T follicular helper cell (primary cell): ENCODE measurements around the gene MAGI1.
"Not testable (repeated sequence)": the region's sequence is repeated elsewhere in the genome, so short reads cannot be mapped to it uniquely, and the experiment has no call there.

ENCODE experiments used
- DNase-seq: peaks from one replicate; pipeline ENCODE4 v3.0.0-alpha.2; 2020; ENCODE audit warnings: low read depth
- total RNA-seq, 2 experiments: gene quantifications; one replicate each; lab custom pipeline; 2026; lab: John Stamatoyannopoulos, UW

The MAGI1 gene
- 0.22 to 0.24 reads per million in 2 experiments for total RNA-seq

GRCh38 chr3:66038726-66039589 is at the start of gene MAGI1:
TSS of gene MAGI1 (minus strand) at chr3:66038918. CDS start at chr3:66038308, 610 bp downstream.
- DNase-seq, result no peak

DNA sequence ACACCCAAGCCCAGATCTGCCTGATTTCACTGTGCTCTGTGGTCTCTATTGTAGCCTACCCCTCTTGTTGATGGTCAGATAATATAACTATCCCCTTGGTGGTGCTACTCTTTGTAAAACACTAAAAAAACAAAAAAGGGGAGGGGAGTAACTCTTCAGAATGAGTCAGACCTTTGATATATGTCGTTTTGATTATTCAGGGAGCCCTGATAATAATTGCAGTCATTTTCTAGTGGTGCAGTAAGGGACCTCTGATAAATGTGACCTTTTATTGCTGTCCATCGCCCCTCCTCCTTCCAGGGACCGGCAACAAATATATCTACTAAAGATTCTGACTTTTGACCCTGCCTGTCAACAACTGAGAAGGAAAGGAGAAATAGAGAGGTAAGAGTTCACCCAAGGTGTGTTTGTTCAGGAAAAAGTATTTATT is 45.1 kb upstream of the MAGI1 start:
- no peak for DNase-seq

GRCh38 chr3:66083096-66083678 is 44.5 kb upstream of the MAGI1 start:
- DNase-seq, result no peak

DNA sequence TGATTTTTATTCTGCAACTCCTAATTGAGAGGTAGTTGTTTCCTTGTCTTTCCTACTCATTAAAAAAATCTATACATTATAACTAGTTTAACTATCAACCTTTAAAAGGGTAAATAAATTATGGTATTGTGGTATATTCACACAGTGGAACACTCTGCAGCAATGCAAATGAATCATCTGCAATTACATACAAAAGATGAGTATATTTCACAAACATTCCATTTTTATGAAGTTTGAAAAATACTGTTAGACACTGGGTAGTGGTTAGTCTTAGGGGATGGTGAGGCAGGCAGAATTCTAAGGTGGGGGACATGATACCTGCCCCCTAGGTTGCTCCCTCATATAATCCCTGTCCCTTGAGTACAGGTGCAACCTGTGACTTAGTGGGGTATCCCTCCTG is 44.0 kb upstream of the MAGI1 start:
- DNase-seq, result no peak

DNA sequence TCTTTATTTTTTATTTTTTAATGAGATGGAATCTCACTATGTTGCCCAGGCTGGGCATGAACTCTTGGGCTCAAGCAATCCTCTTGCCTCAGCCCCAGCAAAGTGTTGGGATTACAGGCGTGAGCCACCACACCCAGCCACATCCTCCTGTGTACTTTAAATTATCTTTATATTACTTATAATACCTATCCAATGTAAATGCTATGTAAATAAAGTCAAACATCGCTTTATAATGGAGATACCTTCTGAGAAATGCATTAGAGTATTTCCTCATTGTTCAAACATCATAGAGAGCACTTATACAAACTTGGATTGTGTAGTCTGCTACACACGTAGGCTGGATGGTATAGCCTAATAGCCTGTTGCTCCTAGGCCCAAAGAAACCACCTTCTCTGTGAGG is 41.4 kb upstream of the MAGI1 start:
- no peak for DNase-seq

DNA sequence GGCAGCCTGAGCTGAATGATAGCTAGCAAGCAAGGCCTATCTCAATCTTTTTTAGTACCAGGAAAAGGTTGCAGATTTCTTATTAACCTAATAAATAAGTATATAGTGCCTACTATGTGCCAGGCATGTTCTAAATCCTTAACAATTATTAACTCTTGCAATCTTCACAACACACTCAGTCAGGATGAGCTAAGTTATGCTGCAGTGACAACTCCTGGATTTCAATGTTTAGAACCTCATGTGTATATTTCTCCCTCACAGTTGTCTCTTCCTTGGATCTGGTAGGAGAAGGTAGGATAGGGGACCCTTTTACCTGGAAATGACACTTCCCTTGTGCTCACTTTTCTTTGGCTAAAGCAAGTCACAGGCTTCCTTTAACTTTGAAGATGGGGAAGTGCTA is 39.3 kb upstream of the MAGI1 start:
- DNase-seq, result no peak

- DNase-seq, result no peak
Measured at GRCh38 chr3:66076861-66077470, 38.2 kb upstream of the MAGI1 start.

GRCh38 chr3:66075281-66075680 is 36.6 kb upstream of the MAGI1 start:
- no peak for DNase-seq

DNA sequence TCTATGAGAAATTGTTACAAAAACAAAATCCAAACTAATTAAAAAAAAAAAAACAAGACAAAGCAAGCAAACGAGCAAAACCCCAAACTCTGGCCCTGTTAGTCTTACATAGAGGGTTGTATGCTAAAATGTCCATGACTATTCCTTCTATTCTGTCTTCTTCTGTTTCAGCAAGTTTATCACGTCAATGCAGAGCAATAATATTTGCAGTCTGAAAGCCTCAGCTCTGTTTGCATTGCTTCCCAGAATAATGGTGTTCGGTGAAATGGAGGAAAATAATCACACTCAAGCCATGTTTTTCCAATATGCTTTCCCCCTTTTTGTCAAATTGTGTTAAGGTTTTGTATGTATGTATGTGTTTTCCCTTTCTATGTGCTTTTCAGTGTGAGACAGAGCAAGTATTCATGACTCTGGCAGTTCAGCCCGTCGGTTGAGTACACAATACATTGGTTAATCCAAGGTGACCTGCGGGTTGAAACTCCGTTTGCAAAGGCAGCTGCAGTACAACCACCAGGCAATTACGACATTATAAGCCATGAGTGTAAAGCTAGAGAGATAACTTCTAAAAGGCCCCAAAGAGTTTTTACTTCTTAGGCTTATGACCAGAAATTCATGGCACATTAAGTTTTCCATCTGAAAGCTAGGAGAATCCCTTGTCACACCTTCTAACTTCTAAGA is 34.9 kb upstream of the MAGI1 start:
- no peak for DNase-seq

GRCh38 chr3:66068255-66068654 is 29.5 kb upstream of the MAGI1 start:
- no peak for DNase-seq

- no peak for DNase-seq
Measured at GRCh38 chr3:66066963-66067617, 28.4 kb upstream of the MAGI1 start.

DNA sequence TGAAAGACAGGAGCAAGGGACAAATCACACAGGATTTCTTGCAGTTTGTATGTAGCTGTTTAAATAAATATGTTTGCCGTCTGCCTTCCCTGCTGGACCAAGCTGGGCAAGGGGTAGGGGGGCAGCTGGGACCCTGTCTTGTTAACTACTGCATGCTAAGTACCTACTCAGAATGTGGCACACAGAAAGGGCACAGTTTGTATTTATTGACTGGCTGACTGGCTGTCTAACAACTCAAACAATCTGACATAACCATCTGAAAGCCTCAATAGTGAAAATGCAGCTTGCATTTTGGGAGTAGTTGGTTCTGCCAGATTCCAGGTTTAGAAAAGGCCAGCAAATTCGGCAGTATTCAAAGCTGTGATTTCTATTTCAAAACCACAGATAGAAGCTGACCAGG is 16.6 kb upstream of the MAGI1 start:
- DNase-seq, result no peak

GRCh38 chr3:66053550-66054094 is 14.9 kb upstream of the MAGI1 start:
- DNase-seq, result no peak

DNA sequence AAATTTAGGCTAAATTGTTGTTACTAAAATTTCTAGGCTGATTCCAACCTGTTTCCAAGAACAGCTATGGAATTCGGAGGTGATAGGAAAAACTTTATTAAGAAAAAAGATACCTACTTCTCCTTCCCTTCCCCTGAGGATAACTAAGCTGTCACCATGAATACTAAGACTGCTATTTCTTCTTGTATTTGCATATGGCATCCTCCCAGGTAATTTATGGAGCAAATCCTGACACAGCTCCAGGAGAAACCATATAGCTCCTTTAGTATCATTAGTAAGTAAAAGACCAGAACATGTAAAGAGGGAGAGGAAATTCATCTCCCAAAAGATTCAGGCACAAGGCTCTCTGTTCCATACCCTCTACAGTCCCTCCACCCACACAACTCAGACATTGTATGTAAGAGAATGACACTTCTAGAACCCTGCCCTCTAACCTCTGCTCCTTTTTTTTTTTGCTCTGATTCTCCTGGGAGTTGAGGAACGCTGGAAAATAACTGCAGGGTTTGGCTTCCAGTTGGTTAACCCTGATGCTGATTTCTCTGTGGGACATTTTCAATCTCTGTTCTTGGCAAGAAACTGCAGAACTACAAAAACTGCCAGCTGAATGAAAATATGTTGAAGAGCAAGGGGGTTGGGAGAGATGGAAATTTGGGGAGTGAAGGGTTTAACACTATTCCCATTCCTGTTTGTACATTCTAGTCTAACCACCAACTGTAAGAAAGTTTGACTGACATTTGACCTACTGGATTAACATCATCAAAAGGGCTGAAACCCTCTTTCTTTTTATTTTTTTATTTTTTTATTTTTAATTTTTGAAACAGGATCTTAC is 14.2 kb upstream of the MAGI1 start:
- no peak for DNase-seq

DNA sequence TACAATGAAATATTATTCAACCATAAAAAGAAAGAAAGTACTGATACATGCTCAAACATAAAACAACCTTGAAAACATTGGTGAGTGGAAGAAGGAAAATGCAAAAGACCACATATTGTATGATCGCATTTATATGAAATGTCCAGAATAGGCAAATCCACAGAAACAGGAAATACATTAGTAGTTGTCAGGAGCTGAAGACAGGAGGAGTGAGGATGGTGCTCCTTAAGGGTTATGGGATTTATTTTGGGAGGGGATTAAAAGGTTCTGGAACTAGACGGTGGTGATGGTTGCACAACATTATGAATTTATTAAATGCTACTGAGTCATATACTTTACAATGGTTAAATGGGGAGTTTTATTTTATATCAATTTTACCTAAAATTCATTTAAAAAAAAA is 12.1 kb upstream of the MAGI1 start:
- no peak for DNase-seq

DNA sequence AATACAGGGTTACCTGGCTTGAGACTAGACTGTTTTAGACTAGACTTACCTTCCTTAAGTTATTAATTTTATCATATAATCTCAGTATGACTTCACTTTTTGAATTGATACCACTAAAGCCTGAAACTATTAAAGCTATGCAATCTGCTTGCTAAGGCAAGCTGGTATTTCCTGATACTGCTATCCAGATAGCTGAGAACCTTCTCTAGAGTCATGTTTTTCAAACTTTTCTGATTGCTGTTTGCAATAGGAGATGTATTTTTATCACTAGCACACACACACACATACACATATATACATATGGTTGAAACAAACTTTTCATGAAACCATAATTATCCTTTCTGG is 9.3 kb upstream of the MAGI1 start:
- no peak for DNase-seq

DNA sequence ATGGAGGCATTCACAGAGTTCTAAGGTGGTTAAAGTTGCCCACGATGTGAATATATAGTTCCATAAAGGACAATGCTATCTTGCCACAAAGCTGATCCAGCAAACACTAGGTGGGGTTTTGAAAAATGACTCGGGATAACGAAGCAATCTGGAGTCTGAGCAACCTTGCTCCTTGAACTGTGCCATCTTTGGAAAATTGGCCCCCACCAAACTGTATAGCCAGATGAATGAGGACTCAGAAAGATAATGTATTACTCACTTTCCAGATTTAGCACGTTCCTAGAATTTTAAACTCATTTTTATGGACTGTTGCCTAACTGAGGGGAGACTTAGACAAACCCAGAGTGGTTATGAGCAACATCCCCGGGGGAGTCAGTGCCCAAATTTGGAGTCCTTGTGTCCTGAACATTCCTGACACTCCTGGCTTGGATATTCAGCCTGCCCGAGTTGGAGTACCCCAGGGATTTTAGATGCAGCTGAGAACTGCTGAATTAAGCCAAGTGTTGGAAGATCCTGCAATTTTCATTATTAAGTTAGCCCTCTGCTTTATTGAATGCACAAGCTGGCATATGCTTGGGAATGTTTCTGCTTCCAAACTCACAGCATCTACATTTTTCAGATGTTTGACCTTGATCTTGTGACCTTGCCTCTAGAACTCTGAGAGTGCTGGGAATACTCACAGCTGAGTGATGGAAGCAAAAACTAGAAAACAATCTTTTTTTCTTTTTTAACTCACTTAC is 8.8 kb upstream of the MAGI1 start:
- DNase-seq, result no peak

DNA sequence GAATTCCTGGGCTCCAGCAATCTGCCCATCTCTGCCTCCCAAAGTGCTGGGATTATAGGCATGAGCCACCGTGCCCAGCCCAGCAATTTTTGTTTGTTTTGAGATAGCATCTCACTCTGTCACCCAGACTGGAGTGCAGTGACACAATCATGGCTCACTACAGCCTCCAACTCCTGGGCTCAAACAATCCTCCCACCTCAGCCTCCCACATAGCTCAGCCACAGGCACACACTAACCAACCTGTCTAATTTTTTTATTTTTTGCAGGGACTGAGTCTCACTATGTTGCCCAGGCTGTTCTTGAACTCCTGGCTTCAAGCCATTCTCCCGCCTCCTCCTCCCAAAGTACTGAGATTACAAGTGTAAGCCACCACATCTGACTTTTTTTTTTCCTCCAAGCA is 7.6 kb upstream of the MAGI1 start:
- DNase-seq, result not testable (repeated sequence)

GRCh38 chr3:66041828-66042227 is 3.1 kb upstream of the MAGI1 start:
- no peak for DNase-seq

GRCh38 chr3:66041116-66041515 is 2.4 kb upstream of the MAGI1 start:
- no peak for DNase-seq
